Keratinocyte (primary cell): Measurements from ENCODE around the gene PGK2. TPM values are rescaled to one million over a fixed set of nuclear protein-coding genes. Genes with fewer than 3 reads are reported as not detected.

Experiments used
- DNase-seq: peaks from one replicate; pipeline ENCODE4 v3.0.0-alpha.2; 2011; ENCODE audit warnings: low read depth, missing footprints, low spot score
- FAIRE-seq: peaks from 2 replicates; lab custom pipeline; 2011; peaks lifted over from hg19 to GRCh38; lab: Jason Lieb, UNC
- H2AFZ ChIP-seq: 2 replicates; pipeline ENCODE4 v1.6.0; 2012; ENCODE audit warnings: low read length, control low read depth, inconsistent platforms; ENCODE audit not compliant: control insufficient read depth
- H3K27ac ChIP-seq: 2 replicates; pipeline ENCODE4 v1.5.1; 2011; ENCODE audit warnings: low read length; ENCODE audit not compliant: control insufficient read depth, insufficient read depth
- H3K27me3 ChIP-seq: 3 replicates; pipeline ENCODE4 v1.6.0; 2011; ENCODE audit warnings: low read length; ENCODE audit not compliant: control insufficient read depth, insufficient read depth; ENCODE audit errors: extremely low read depth
- H3K36me3 ChIP-seq, 2 experiments: 2 replicates in 1 of 2; 3 replicates in 1 of 2; pipeline ENCODE4 v1.5.1; 2011; ENCODE audit warnings: low read length in 2 of 2, mild to moderate bottlenecking in 1 of 2; ENCODE audit not compliant: control insufficient read depth in 2 of 2, insufficient read depth in 2 of 2; ENCODE audit errors: extremely low read depth in 1 of 2
- H3K4me1 ChIP-seq: 3 replicates; pipeline ENCODE4 v1.5.1; 2011; ENCODE audit warnings: low read length; ENCODE audit not compliant: control insufficient read depth, insufficient read depth; ENCODE audit errors: extremely low read depth
- H3K4me2 ChIP-seq: 3 replicates; pipeline ENCODE4 v1.6.0; 2011; ENCODE audit warnings: low read depth, low read length; ENCODE audit not compliant: control insufficient read depth, insufficient read depth; ENCODE audit errors: extremely low read depth
- H3K4me3 ChIP-seq, 3 experiments: fragments of 200-600 bp in 1 of 3; sonication (generic) in 1 of 3; 2 replicates in 2 of 3; 3 replicates in 1 of 3; pipeline ENCODE4 v1.5.1; 2011 to 2016; ENCODE audit warnings: low read length in 3 of 3, mild to moderate bottlenecking in 3 of 3, control low read depth in 2 of 3, inconsistent platforms in 1 of 3, low read depth in 1 of 3, mixed read lengths in 1 of 3, mixed run types in 1 of 3, moderate library complexity in 1 of 3; ENCODE audit not compliant: control insufficient read depth in 2 of 3, insufficient read depth in 2 of 3; ENCODE audit errors: extremely low read depth in 1 of 3
- H3K79me2 ChIP-seq: 2 replicates; pipeline ENCODE4 v1.6.0; 2012; ENCODE audit warnings: low read length; ENCODE audit not compliant: control insufficient read depth, insufficient read depth
- H3K9ac ChIP-seq: 3 replicates; pipeline ENCODE4 v1.6.0; 2011; ENCODE audit warnings: low read length; ENCODE audit not compliant: control insufficient read depth, insufficient read depth; ENCODE audit errors: extremely low read depth
- H3K9me1 ChIP-seq: 3 replicates; pipeline ENCODE4 v1.6.0; 2011; ENCODE audit warnings: low read length; ENCODE audit not compliant: control insufficient read depth, insufficient read depth; ENCODE audit errors: extremely low read depth
- H3K9me3 ChIP-seq: 2 replicates; pipeline ENCODE4 v1.5.1; 2012; ENCODE audit warnings: low read depth, low read length; ENCODE audit not compliant: control insufficient read depth
- H4K20me1 ChIP-seq: 3 replicates; pipeline ENCODE4 v1.6.0; 2011; ENCODE audit warnings: low read length; ENCODE audit not compliant: control insufficient read depth, insufficient read depth; ENCODE audit errors: extremely low read depth
- EZH2 ChIP-seq: IDR thresholded peaks from one replicate; pipeline ENCODE4 v1.6.1; 2012; ENCODE audit warnings: inconsistent platforms, mild to moderate bottlenecking, low read length, moderate library complexity
- dilution Hi-C: fragments of 300-500 bp; cut with MboI; formaldehyde crosslinking; loops from one replicate; pipeline ENCODE4 v1.7.0; 2020; ENCODE audit warnings: low sequenced_read_pairs; ENCODE audit not compliant: extremely low pct_ligation_motif_present
- polyA plus RNA-seq, 5 experiments: library from polyadenylated mRNA; depleted of rRNA in 3 of 5; stranded (reverse) in 3 of 5; stranded (forward) in 1 of 5; unstranded in 1 of 5; fragments of >200 nt; gene quantifications; 1 replicate in 1 of 5; 2 replicates in 3 of 5; 3 replicates in 1 of 5; pipeline versions ENCODE4 v1.2.1 to v1.2.3, GENCODE V29; 2011 to 2012; ENCODE audit warnings: missing spikeins in 2 of 5, low read depth in 1 of 5, low replicate concordance in 1 of 5
- TF ChIP-seq, protein P1 (sequence below), 3 experiments: IDR thresholded peaks in 1 of 3; conservative IDR thresholded peaks in 1 of 3; optimal IDR thresholded peaks in 1 of 3; 2 replicates in 2 of 3; 3 replicates in 1 of 3; pipeline versions ENCODE3 to v1.5.1; 2011; ENCODE audit warnings: low read length in 3 of 3, mild to moderate bottlenecking in 3 of 3, moderate library complexity in 2 of 3, control low read depth in 1 of 3, inconsistent platforms in 1 of 3; ENCODE audit not compliant: insufficient read depth in 2 of 3; ENCODE audit errors: extremely low read depth in 1 of 3

PGK2 gene
- polyA plus RNA-seq, 1 donor (not counting 4 experiments of a cell fraction or from before 2014, with no cell fraction given) = not detected

DNA sequence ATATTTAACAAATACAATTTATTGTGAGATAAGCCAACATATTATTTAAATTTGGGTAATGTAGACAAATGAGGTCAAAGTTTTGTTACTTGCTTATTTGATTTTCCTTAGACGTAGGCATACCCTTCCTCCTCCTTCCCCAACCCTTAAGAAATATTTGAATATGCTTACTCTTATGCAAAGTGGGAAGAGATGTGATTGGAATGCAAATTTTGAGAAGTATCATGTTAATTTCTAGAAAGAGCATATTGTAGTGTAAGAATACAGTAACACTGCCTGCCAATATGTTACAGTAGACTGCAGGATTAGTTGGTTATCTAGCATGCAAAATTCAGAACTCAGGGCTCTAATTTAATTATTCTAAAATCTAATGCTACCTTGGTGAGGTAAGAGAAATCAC, 46.3 kb upstream of the PGK2 start:
- Histone ChIP-seq H4K20me1 (no peaks in the 10 kb centered on the region), H3K4me1 (no peaks in the 10 kb centered on the region), H2AFZ (no peak overlapping the region), H3K4me3 (no peak overlapping the region), H3K9me1 (no peaks in the 10 kb centered on the region), H3K27ac (no peak overlapping the region), H3K36me3 (no peaks in the 10 kb centered on the region), H3K9me3 (no peaks in the 10 kb centered on the region), H3K27me3 (no peaks in the 10 kb centered on the region), H3K4me2 (no peak overlapping the region), H3K79me2 (no peaks in the 10 kb centered on the region), H3K9ac (no peak overlapping the region)
- dilution Hi-C loops = loop anchor here (25.0 kb wide), 1 partner anchor 196 kb away; the partner anchor contains the start of gene RHAG
- TF ChIP-seq, protein P1, sequence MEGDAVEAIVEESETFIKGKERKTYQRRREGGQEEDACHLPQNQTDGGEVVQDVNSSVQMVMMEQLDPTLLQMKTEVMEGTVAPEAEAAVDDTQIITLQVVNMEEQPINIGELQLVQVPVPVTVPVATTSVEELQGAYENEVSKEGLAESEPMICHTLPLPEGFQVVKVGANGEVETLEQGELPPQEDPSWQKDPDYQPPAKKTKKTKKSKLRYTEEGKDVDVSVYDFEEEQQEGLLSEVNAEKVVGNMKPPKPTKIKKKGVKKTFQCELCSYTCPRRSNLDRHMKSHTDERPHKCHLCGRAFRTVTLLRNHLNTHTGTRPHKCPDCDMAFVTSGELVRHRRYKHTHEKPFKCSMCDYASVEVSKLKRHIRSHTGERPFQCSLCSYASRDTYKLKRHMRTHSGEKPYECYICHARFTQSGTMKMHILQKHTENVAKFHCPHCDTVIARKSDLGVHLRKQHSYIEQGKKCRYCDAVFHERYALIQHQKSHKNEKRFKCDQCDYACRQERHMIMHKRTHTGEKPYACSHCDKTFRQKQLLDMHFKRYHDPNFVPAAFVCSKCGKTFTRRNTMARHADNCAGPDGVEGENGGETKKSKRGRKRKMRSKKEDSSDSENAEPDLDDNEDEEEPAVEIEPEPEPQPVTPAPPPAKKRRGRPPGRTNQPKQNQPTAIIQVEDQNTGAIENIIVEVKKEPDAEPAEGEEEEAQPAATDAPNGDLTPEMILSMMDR (optimal IDR thresholded peaks at IDR 0.05 in 1 of 3, IDR thresholded peaks at IDR 0.05 in 1 of 3, conservative IDR thresholded peaks at IDR 0.05 in 1 of 3; ENCODE audit: extremely low read depth in 1 of 3, insufficient read depth in 2 of 3, low read length in 3 of 3) = no peak
- TF ChIP-seq EZH2 = no peak
- FAIRE-seq (no peak), DNase-seq (no peak)

DNA sequence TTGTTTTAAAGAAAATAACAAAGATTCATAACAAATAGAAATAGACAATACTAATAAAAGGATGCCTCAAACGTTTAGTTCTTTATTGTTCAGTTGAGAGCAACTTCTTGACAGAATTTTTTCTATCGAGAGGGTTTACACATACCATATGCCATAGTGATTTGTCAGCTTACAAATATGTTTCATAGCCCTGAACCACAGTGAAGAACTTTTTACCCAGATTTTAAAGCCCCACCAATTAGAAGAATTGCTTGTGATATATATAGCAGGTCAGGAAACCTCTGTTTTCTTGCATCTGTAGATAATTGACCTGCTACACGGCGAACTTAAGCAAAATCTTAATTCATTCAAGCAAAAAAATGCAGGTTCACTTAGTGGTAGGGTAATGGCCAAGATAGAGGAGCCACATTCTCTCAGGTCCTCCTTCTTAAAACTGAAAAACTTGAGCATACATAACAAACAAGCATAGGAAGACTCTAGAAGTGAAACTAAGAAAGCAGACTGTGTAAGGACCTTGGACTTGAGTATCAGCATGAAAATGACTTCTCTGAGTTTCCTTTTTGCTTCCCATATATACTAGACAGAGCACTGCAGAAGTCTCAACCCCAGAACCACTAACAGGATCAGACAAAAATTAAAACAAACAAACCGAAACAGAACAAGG, 39.8 kb upstream of the PGK2 start:
- H3K36me3 ChIP-seq = no peaks in the 10 kb centered on the region
- H3K27me3 ChIP-seq = no peaks in the 10 kb centered on the region
- H3K4me3 ChIP-seq = no peak overlapping the region
- TF ChIP-seq EZH2 = no peak
- TF ChIP-seq, protein P1 (optimal IDR thresholded peaks at IDR 0.05 in 1 of 3, IDR thresholded peaks at IDR 0.05 in 1 of 3, conservative IDR thresholded peaks at IDR 0.05 in 1 of 3; ENCODE audit: extremely low read depth in 1 of 3, insufficient read depth in 2 of 3, low read length in 3 of 3) = no peak
- no peak overlapping the region for H3K9ac ChIP-seq
- DNase-seq = no peak
- H3K9me3 ChIP-seq = no peaks in the 10 kb centered on the region
- H3K27ac ChIP-seq = no peak overlapping the region
- H3K4me1 ChIP-seq = no peaks in the 10 kb centered on the region
- FAIRE-seq = no peak
- H2AFZ ChIP-seq = no peak overlapping the region
- no peak overlapping the region for H3K4me2 ChIP-seq
- no peaks in the 10 kb centered on the region for H4K20me1 ChIP-seq
- dilution Hi-C loops = loop anchor here (25.0 kb wide), 1 partner anchor 190 kb away; the partner anchor contains the start of gene RHAG
- H3K79me2 ChIP-seq = no peaks in the 10 kb centered on the region
- no peaks in the 10 kb centered on the region for H3K9me1 ChIP-seq
